DOHH2 (cell line): ENCODE data around the gene CYTH3.

Experiments used
- H3F3A ChIP-seq: fragments of 200-600 bp; sonication (generic), shearing (Covaris generic); 2 replicates; pipeline ENCODE4 v1.6.0; 2016; ENCODE audit warnings: antibody characterized with exemption, mild to moderate bottlenecking; ENCODE audit not compliant: control insufficient read depth, insufficient read depth
- H3K27ac ChIP-seq: fragments of 200-600 bp; sonication (generic); 2 replicates; pipeline ENCODE4 v1.5.1; 2014; ENCODE audit warnings: low read depth, mild to moderate bottlenecking, low read length, moderate library complexity
- H3K27me3 ChIP-seq: fragments of 200-600 bp; sonication (generic); 2 replicates; pipeline ENCODE4 v1.6.1; 2014; ENCODE audit warnings: mild to moderate bottlenecking, low read length, mixed read lengths; ENCODE audit not compliant: control insufficient read depth
- H3K36me3 ChIP-seq: fragments of 200-600 bp; sonication (generic); 2 replicates; pipeline ENCODE4 v1.6.1; 2014; ENCODE audit warnings: mild to moderate bottlenecking, low read length, moderate library complexity, mixed read lengths; ENCODE audit not compliant: control insufficient read depth
- H3K4me1 ChIP-seq: fragments of 200-600 bp; sonication (generic); 2 replicates; pipeline ENCODE4 v1.6.1; 2014; ENCODE audit warnings: mild to moderate bottlenecking, low read length, mixed read lengths; ENCODE audit not compliant: control insufficient read depth
- H3K4me2 ChIP-seq: fragments of 200-600 bp; sonication (generic); 2 replicates; pipeline ENCODE4 v1.6.0; 2014; ENCODE audit warnings: mild to moderate bottlenecking, low read length, moderate library complexity
- H3K4me3 ChIP-seq: fragments of 200-600 bp; sonication (generic); 2 replicates; pipeline ENCODE4 v1.5.1; 2014; ENCODE audit warnings: mild to moderate bottlenecking, low read length, mixed read lengths
- H3K79me2 ChIP-seq: fragments of 200-600 bp; sonication (generic); 2 replicates; pipeline ENCODE4 v1.6.1; 2014; ENCODE audit warnings: mild to moderate bottlenecking, low read length, mixed read lengths; ENCODE audit not compliant: control insufficient read depth
- H3K9me2 ChIP-seq: fragments of 200-600 bp; sonication (generic); replicated peaks from 2 replicates; pipeline ENCODE4 v1.6.1; 2014; ENCODE audit warnings: mild to moderate bottlenecking, low read length, mixed read lengths; ENCODE audit not compliant: control insufficient read depth
- H3K9me3 ChIP-seq: fragments of 200-600 bp; sonication (generic); 2 replicates; pipeline ENCODE4 v1.6.1; 2014; ENCODE audit warnings: antibody characterized with exemption, low read length, mixed read lengths; ENCODE audit not compliant: control insufficient read depth, insufficient read depth
- H4K20me1 ChIP-seq: fragments of 200-600 bp; sonication (generic); 2 replicates; pipeline ENCODE4 v1.6.0; 2014; ENCODE audit warnings: low read depth, mild to moderate bottlenecking, antibody characterized with exemption, low read length, moderate library complexity; ENCODE audit not compliant: control insufficient read depth, insufficient read depth
- EZH2phosphoT487 ChIP-seq: fragments of 200-600 bp; sonication (generic); IDR thresholded peaks from 2 replicates; pipeline ENCODE4 v1.6.1; 2017; ENCODE audit warnings: borderline replicate concordance, mild to moderate bottlenecking, antibody characterized with exemption, low read length, moderate library complexity, mixed read lengths
- TF ChIP-seq, protein P1 (sequence below): fragments of 200-600 bp; sonication (generic); IDR thresholded peaks from one replicate; pipeline ENCODE4 v1.5.1; 2014; ENCODE audit warnings: antibody characterized with exemption, mild to moderate bottlenecking, low read depth, low read length; ENCODE audit not compliant: poor library complexity, severe bottlenecking

Gene CYTH3

DNA sequence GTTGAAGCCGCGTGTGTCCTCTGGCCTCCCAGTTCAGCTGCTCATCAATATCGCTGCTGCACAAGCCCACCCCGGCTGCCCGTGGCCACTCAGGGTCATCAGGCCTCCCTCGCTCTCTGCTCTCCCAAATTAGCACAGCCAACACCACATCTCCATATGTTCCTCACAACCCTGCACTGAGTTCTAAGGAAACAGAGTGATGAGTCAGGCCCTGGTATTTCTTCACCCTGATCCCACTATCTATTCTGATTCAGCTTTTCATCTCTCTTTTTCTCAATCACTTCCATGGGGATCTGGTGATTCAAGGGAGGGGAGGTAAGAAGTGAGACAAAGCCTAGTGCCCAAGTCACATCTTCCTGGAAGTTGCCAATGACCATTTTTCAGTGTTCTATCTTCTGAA is 23.8 kb downstream of the CYTH3 start:
- H3K9me2 ChIP-seq, result no peaks in the 10 kb centered on the region
- no peaks in the 10 kb centered on the region for H4K20me1 ChIP-seq
- no peaks in the 10 kb centered on the region for H3K9me3 ChIP-seq
- H3K4me1 ChIP-seq, result no peaks in the 10 kb centered on the region
- H3K4me3 ChIP-seq, result no peak overlapping the region
- no peak overlapping the region for H3K27ac ChIP-seq
- peaks cover 52% of the 10 kb centered on the region for H3K27me3 ChIP-seq
- no peaks in the 10 kb centered on the region for H3F3A ChIP-seq
- TF ChIP-seq, protein P1, sequence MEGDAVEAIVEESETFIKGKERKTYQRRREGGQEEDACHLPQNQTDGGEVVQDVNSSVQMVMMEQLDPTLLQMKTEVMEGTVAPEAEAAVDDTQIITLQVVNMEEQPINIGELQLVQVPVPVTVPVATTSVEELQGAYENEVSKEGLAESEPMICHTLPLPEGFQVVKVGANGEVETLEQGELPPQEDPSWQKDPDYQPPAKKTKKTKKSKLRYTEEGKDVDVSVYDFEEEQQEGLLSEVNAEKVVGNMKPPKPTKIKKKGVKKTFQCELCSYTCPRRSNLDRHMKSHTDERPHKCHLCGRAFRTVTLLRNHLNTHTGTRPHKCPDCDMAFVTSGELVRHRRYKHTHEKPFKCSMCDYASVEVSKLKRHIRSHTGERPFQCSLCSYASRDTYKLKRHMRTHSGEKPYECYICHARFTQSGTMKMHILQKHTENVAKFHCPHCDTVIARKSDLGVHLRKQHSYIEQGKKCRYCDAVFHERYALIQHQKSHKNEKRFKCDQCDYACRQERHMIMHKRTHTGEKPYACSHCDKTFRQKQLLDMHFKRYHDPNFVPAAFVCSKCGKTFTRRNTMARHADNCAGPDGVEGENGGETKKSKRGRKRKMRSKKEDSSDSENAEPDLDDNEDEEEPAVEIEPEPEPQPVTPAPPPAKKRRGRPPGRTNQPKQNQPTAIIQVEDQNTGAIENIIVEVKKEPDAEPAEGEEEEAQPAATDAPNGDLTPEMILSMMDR, result no peak
- no peak for TF ChIP-seq EZH2phosphoT487
- H3K4me2 ChIP-seq, result no peak overlapping the region
- H3K79me2 ChIP-seq, result no peaks in the 10 kb centered on the region
- H3K36me3 ChIP-seq, result no peaks in the 10 kb centered on the region

- Histone ChIP-seq H3K27me3 (peaks cover 40% of the 10 kb centered on the region), H3K4me2 (no peak overlapping the region), H3K4me1 (no peaks in the 10 kb centered on the region), H3K4me3 (no peak overlapping the region), H3K9me2 (no peaks in the 10 kb centered on the region), H3K9me3 (no peaks in the 10 kb centered on the region), H3K27ac (no peak overlapping the region), H3K36me3 (no peaks in the 10 kb centered on the region), H3K79me2 (no peaks in the 10 kb centered on the region), H4K20me1 (no peaks in the 10 kb centered on the region), H3F3A (no peaks in the 10 kb centered on the region)
- TF ChIP-seq EZH2phosphoT487, result no peak
- TF ChIP-seq, protein P1, result no peak
These were observed 26.0 kb downstream of the CYTH3 start for GRCh38 chr7:6246251-6246917.

DNA sequence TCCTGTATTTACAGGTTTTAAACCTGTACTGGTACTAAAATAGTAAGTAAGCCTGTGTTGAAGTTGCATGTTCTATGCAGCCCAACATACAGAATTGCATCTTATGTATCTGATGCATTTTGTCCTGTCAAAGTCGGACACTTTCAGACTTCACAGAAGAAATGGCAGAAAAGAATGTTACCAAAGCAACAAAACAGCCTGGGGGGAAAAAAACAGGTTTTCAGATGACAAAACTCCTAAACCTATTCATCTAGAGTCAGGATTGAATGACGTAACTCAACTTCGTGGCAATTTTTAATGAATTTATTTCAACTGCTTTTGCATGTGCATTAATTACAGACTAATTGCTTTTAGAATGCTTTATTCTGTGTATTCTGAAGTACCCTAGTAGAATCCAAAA is 28.4 kb downstream of the CYTH3 start:
- Histone ChIP-seq H4K20me1 (no peaks in the 10 kb centered on the region), H3K27me3 (peaks cover 24% of the 10 kb centered on the region), H3K9me3 (no peaks in the 10 kb centered on the region), H3K4me3 (no peak overlapping the region), H3K9me2 (no peaks in the 10 kb centered on the region), H3F3A (no peaks in the 10 kb centered on the region), H3K36me3 (no peaks in the 10 kb centered on the region), H3K4me1 (peaks cover 4% of the 10 kb centered on the region), H3K4me2 (no peak overlapping the region), H3K79me2 (no peaks in the 10 kb centered on the region), H3K27ac (no peak overlapping the region)
- TF ChIP-seq, protein P1, result no peak
- no peak for TF ChIP-seq EZH2phosphoT487
